Body of pancreas (tissue), 4 donors: Measurements from ENCODE around the gene PRR5L.

Experiments
- POLR2A ChIP-seq, 3 donors: fragments of 450-650 bp; IDR thresholded peaks; one replicate each; pipeline ENCODE4 v1.6.1; 2016; ENCODE audit warnings: antibody characterized with exemption in 3 of 3, mild to moderate bottlenecking in 2 of 3
- TF ChIP-seq, protein P1 (sequence below), 7 experiments: fragments of 450-650 bp in 4 of 7; fragments of 200-600 bp in 3 of 7; sonication (generic) in 3 of 7; IDR thresholded peaks; one replicate each; pipeline ENCODE4 v1.5.1; 2016 to 2019; ENCODE audit warnings: antibody characterized with exemption in 7 of 7

DNA sequence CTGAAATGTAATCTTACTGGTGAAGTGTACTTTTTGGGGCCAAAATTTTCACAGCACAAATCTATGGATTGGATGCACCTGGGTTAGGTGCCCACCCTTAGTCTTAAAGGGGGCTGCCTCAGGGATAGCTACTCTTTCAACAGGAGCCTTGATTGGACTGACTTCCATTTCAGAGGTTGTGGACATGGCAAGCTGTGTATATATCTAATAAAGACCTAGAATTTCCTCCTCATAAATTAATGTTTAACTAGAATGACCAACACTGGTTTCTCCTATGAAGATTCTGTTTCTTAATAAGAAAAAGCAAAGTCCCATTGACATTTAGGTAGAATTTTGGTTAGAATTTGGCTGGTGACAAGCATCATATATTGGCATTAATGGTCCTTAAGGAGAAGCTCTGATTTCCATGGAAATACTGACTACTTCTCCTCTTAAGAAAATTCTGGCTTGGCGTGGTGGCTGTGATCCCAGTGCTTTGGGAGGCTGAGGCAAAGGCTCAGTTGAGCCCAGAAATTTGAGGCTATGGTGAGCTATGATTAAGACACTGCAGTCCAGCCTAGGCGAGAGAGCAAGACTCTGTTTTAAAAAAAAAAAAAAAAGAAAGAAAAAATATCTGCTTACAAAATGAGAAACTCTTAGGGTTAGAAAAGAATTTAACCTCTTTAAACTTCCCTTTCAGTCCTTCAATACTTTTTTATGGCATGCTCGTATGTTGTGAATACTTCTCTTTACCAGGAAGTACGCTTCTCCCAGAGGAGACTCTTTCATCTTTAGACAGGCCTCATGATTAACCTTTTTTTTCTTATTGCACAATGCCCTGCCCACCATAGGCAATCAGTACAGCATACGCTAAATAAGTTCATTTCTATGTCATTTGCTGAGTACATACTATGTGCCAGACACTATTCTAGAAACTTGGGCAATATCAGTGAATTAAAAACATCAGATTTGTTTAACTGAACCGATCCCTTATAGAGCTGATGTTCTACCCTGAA is 77.2 kb downstream of the PRR5L start:
- no peak for TF ChIP-seq POLR2A (IDR thresholded peaks at IDR 0.05)
- TF ChIP-seq, protein P1, sequence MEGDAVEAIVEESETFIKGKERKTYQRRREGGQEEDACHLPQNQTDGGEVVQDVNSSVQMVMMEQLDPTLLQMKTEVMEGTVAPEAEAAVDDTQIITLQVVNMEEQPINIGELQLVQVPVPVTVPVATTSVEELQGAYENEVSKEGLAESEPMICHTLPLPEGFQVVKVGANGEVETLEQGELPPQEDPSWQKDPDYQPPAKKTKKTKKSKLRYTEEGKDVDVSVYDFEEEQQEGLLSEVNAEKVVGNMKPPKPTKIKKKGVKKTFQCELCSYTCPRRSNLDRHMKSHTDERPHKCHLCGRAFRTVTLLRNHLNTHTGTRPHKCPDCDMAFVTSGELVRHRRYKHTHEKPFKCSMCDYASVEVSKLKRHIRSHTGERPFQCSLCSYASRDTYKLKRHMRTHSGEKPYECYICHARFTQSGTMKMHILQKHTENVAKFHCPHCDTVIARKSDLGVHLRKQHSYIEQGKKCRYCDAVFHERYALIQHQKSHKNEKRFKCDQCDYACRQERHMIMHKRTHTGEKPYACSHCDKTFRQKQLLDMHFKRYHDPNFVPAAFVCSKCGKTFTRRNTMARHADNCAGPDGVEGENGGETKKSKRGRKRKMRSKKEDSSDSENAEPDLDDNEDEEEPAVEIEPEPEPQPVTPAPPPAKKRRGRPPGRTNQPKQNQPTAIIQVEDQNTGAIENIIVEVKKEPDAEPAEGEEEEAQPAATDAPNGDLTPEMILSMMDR (IDR thresholded peaks at IDR 0.05), result no peak
